ENCODE results near the gene SRRM1.
"Not testable (repeated sequence)": the region's sequence is repeated elsewhere in the genome, so short reads cannot be mapped to it uniquely, and the experiment has no call there.

Gene SRRM1

DNA sequence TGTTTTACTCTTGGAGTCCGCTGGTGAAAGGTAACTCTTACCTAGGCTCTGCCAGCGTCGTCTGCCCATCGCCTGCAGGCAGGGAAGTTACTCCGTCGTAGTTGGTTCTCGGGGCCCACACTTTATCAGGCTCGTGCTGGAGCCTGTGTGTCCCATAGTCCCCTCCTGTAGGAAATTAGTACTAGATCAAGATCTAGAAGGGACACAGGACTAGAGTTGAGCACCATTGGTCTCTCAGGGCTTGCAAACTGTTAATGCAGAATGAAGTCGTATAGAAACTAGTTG is 940 bp downstream of the SRRM1 start:
- no peak for DNase-seq (ENCODE audit: low read depth)

GRCh38 chr1:24648919-24649318 is 5.8 kb downstream of the SRRM1 start:
- no peak for DNase-seq (ENCODE audit: low read depth)

- no peak for DNase-seq (ENCODE audit: low read depth)
Measured at GRCh38 chr1:24652382-24652781, 9.3 kb downstream of the SRRM1 start.

DNA sequence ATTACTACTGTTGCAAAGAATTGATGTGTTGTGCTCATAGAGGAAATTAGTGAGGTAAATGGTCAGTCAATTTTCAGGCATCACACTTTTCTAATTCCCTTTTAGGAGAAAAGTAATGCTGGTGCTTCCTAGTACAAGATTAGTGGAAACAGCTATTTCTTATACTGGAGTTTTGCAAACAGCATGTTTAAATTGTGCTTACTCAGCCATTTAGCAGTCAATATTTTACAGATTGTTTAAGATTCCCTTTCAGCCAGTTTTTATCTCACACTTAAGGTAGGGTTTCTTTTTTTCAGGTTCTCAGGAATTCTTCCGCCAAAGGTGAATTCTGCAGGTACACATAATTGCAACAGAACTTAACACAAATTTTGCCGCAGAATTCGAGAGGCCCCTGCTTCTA is 10.9 kb downstream of the SRRM1 start:
- no peak for DNase-seq (ENCODE audit: low read depth)

DNA sequence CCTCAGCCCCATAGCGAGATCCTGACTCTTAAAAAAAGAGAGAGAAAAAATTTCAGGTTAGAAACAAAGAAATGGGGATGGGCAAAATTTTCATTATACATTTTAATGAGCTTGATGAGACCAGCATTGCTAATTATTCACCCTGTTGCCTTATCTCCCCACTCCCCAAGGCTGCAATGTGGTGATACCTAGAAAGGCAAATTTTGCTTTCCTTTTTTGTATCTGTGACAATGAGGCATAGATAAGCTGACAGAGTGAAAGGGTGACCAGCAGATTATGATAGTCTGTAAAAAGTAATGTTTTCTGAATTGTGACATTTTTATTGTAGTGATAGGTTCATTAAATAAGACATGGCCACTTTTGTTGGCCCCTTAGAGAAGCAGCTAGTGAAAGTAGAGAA is 12.9 kb downstream of the SRRM1 start:
- DNase-seq (ENCODE audit: low read depth), result no peak

DNA sequence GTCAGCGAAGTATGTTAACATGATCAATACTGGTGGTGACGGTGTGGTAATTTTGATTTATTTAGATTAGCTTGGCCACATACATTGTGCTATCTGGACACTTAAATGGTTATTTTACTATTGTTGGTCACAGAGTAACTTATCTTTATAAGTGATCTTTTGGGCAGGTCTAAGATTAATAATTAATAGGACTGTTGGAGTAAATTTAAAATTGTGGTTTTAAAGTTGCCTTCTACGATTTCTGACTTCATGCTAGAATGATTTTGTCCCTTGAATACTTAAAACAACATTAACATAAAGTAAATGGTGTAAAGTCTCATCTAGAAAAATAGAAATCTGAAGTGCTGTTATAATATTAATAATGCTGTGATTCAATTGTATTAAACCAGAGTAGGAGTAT is 14.7 kb downstream of the SRRM1 start:
- no peak for DNase-seq (ENCODE audit: low read depth)

DNA sequence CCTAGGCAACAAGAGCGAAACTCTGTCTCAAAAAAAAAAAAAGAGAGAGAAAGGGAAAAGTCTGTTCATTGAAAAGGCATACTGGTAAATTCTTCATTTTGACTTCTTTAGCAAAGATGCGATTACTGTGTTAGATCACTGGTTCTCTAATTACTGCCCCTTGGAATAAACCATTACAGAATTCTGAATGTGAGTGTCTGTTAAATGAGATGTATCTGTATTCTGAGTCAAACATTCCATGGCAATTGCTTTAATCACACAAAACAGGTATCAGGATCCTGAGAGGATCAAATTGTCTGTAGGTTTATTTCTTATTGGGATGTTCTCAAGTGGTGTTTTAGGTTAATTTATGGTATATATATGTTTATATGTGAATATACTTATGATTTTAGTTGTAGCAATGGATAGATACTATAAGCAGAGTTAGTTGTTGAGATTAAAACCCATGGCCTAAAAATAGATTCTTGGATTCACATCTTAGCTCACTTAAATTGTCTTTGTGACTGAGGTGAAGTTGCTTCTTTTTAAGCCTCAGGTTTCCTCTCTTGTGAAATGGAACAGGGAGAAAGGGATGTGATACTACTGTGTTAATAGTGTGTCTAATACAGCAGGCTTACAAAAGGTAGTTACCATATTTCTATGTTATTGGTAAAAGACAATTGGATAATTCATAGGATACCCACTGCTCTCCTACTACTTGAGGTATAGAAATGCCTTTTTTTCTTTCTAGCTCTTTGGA is 16.2 kb downstream of the SRRM1 start:
- no peak for DNase-seq (ENCODE audit: low read depth)

DNA sequence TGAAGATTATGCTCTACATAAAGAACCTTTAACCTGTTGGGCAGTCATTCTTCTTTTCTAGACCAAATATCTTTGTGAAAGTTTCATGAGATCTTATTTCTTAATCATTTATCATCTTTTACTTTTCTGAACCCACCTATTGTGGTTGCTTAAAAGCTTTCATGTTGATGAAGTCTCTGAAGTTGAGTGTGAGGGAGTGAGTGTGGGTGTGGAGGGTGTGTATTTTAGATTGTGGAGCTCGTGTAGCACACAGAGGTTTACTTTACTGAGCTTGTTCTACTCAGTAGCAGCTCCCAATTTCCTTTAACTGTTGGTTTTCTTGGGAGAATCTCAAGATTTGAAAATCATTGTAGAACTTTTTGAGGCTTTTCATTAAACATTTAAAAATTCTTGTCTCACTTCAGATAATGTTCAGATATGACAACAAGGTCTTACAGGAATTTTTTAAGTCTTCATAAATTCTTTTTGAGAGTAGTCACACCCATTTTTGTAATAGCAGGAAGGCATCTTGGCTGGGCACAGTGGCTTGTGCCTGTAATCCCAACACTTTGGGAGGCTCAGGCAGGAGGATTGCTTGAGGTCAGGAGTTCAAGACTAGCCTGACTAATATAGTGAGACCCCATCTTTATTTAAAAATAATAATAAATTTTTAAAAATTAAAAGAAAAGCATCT is 17.0 kb downstream of the SRRM1 start:
- no peak for DNase-seq (ENCODE audit: low read depth)

- no peak for DNase-seq (ENCODE audit: low read depth)
Measured at GRCh38 chr1:24664507-24665033, 21.5 kb downstream of the SRRM1 start.

DNA sequence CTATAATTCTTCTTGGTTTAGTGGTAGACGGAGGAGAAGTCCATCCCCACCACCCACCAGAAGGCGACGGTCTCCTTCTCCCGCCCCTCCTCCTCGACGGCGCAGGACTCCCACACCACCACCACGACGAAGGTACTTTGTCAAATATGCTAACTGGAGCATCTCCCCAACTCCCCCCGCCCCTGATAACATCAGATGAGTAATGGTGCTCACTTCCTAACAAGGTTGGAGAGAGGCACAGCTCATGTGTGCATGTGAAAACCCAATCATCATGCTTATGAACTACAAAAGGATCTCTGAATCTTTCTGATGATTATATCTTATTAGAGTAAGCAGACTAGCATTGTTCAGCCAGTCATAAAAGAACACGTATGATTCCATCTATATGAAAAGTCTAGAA is 23.7 kb downstream of the SRRM1 start:
- DNase-seq (ENCODE audit: low read depth), result no peak

- DNase-seq (ENCODE audit: low read depth), result not testable (repeated sequence)
Measured at GRCh38 chr1:24671372-24671771, 28.3 kb downstream of the SRRM1 start.

GRCh38 chr1:24672686-24673085 is 29.6 kb downstream of the SRRM1 start:
- DNase-seq (ENCODE audit: low read depth), result not testable (repeated sequence)

DNA sequence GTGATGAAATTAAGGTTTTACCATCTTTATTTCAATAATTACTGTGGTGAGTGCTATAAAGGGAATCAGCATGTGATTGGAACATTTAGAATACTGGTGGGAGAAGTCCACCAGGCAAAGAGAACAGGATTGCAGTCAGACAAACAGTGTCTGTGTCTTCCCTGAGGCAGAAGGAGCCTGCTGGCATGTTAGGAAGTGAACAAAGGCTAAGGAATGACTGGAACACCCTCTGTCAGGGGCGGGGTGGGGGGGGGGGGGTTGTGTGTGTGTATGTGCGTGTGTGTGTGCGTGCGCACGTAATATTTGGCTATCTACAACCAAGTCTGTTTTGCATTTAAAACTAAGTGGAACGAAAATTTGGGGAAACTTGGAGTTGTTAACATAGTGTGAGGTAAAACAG is 30.2 kb downstream of the SRRM1 start:
- DNase-seq (ENCODE audit: low read depth), result no peak

DNA sequence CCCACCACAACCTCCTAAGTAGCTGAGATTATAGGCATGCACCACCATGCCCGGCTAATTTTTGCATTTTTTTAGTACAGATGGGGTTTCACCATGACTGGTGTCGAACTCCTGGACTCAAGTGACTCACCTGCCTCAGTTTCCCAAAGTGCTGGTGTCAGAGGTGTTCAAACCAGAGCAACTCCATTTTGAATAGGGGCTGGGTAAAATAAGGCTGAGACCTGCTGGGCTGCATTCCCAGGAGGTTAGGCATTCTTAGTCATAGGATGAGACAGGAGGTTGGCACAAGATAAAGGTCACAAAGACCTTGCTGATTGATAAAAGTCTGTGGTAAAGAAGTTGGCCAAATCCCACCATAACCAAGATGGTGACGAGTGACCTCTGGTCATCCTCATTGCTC is 35.3 kb downstream of the SRRM1 start:
- DNase-seq (ENCODE audit: low read depth), result not testable (repeated sequence)

DNA sequence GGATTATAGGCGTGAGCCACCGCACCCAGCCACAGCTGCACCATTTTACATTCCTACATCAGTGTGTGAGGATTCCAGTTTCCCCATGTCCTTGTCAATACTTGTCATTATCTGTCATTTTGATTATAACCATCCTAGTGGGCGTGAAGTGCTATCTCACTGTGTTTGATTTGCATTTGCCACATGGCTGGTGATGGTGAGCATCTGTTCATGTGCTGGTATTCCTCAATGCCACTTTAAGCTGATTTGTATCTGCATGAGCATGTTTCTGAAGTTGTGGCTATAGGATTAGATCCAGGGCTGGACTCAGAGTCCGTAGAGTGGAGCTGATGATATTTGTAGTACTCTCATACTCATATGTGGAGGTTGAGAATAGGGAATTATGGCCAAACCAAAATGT is 36.6 kb downstream of the SRRM1 start:
- no peak for DNase-seq (ENCODE audit: low read depth)

GRCh38 chr1:24683713-24684162 is 40.6 kb downstream of the SRRM1 start:
- DNase-seq (ENCODE audit: low read depth), result no peak

- DNase-seq (ENCODE audit: low read depth), result no peak
Measured at GRCh38 chr1:24688033-24688432, 44.9 kb downstream of the SRRM1 start.

GRCh38 chr1:24688621-24689195 is 45.6 kb downstream of the SRRM1 start:
- DNase-seq (ENCODE audit: low read depth), result no peak

GRCh38 chr1:24691051-24691450 is 47.9 kb downstream of the SRRM1 start:
- DNase-seq (ENCODE audit: low read depth), result no peak

DNA sequence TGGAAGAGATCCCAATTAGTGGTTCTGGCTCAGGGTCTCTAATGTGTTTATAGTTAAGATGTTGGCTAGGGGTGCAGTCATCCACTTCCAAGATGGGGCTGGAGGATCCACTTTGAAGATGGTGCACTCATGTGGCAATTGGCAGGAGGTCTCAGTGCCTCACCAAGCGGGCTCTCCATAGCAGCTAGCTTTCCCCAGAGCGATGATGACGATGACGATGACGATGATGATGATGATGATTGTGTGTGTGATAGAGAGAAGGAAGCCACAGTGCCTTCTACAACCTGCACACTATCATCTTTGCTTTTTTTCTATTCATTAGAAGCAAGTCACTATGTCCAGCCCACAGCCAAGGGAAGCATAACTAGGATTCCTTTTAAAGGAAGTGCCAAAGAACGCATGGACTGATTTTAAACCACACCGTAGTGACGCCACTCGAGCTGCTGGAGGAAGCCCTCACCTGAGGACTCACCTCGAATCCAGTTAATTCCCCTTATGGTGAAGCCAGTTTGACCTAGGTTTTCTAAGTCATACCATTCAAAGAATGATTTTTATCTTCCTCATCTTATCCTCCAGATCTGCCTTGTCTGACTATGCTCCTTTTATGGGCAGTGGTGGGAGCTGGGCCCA is 49.4 kb downstream of the SRRM1 start:
- DNase-seq (ENCODE audit: low read depth), result no peak

GRCh38 chr1:24693827-24694379 is 50.8 kb downstream of the SRRM1 start:
- no peak for DNase-seq (ENCODE audit: low read depth)

- DNase-seq (ENCODE audit: low read depth), result no peak
Measured at GRCh38 chr1:24694380-24694843, 51.3 kb downstream of the SRRM1 start.

All from stimulated activated CD8-positive, alpha-beta memory T cell treated with anti-CD3 and anti-CD28 coated beads, Interleukin-15, amount 100 ng/mL, for 24 hours (primary cell).